ENCODE measurements around the gene MYO3B. TPM values are rescaled to one million over a fixed set of nuclear protein-coding genes. Genes with fewer than 3 reads are reported as not detected.
"Not testable (repeated sequence)": the region's sequence is repeated elsewhere in the genome, so short reads cannot be mapped to it uniquely, and the experiment has no call there.

MYO3B gene
- total RNA-seq, 1 donor from 2014 or later, result not detected

GRCh38 chr2:170670651-170671050, 492.7 kb downstream of the MYO3B start:
- no peaks in the 10 kb centered on the region for H3K9me3 Mint-ChIP-seq (ENCODE audit: low read depth)
- no peaks in the 10 kb centered on the region for H3K4me1 Mint-ChIP-seq (ENCODE audit: low read depth)
- TF ChIP-seq CTCF (IDR thresholded peaks at IDR 0.05), result no peak
- H3K27ac Mint-ChIP-seq (ENCODE audit: unreplicated experiment), result no peak overlapping the region
- H3K4me3 Mint-ChIP-seq (ENCODE audit: unreplicated experiment), result no peak overlapping the region
- H3K27me3 Mint-ChIP-seq (ENCODE audit: low read depth), result peaks cover 18% of the 10 kb centered on the region
- H3K36me3 Mint-ChIP-seq (ENCODE audit: low read depth), result no peaks in the 10 kb centered on the region
- DNase-seq (ENCODE audit: low spot score), result no peak

- Mint-ChIP-seq H3K36me3 (ENCODE audit: low read depth) (no peaks in the 10 kb centered on the region), H3K27ac (ENCODE audit: unreplicated experiment) (no peak overlapping the region), H3K9me3 (ENCODE audit: low read depth) (no peaks in the 10 kb centered on the region), H3K4me1 (ENCODE audit: low read depth) (no peaks in the 10 kb centered on the region), H3K4me3 (ENCODE audit: unreplicated experiment) (no peak overlapping the region), H3K27me3 (ENCODE audit: low read depth) (peaks cover 18% of the 10 kb centered on the region)
- TF ChIP-seq CTCF (IDR thresholded peaks at IDR 0.05), result no peak
- no peak for DNase-seq (ENCODE audit: low spot score)
Observed at GRCh38 chr2:170671079-170671478, 493.1 kb downstream of the MYO3B start.

GRCh38 chr2:170674282-170674681, 496.3 kb downstream of the MYO3B start:
- H3K9me3 Mint-ChIP-seq (ENCODE audit: low read depth); H3K4me1 Mint-ChIP-seq (ENCODE audit: low read depth); H3K36me3 Mint-ChIP-seq (ENCODE audit: low read depth); H3K27ac Mint-ChIP-seq (ENCODE audit: unreplicated experiment); H3K4me3 Mint-ChIP-seq (ENCODE audit: unreplicated experiment); DNase-seq (ENCODE audit: low spot score): not testable (repeated sequence)
- H3K27me3 Mint-ChIP-seq (ENCODE audit: low read depth), result peaks cover 13% of the 10 kb centered on the region

- no peaks in the 10 kb centered on the region for H3K36me3 Mint-ChIP-seq (ENCODE audit: low read depth)
- TF ChIP-seq CTCF (IDR thresholded peaks at IDR 0.05), result no peak
- DNase-seq (ENCODE audit: low spot score), result no peak
- no peak overlapping the region for H3K27ac Mint-ChIP-seq (ENCODE audit: unreplicated experiment)
- no peak overlapping the region for H3K4me3 Mint-ChIP-seq (ENCODE audit: unreplicated experiment)
- H3K4me1 Mint-ChIP-seq (ENCODE audit: low read depth), result no peaks in the 10 kb centered on the region
- peaks cover 19% of the 10 kb centered on the region for H3K27me3 Mint-ChIP-seq (ENCODE audit: low read depth)
- no peaks in the 10 kb centered on the region for H3K9me3 Mint-ChIP-seq (ENCODE audit: low read depth)
Observed at GRCh38 chr2:170675701-170676100, 497.8 kb downstream of the MYO3B start.

- H3K27ac Mint-ChIP-seq (ENCODE audit: unreplicated experiment), result no peak overlapping the region
- no peak overlapping the region for H3K4me3 Mint-ChIP-seq (ENCODE audit: unreplicated experiment)
- no peaks in the 10 kb centered on the region for H3K36me3 Mint-ChIP-seq (ENCODE audit: low read depth)
- no peaks in the 10 kb centered on the region for H3K4me1 Mint-ChIP-seq (ENCODE audit: low read depth)
- H3K27me3 Mint-ChIP-seq (ENCODE audit: low read depth), result peaks cover 19% of the 10 kb centered on the region
- no peak for DNase-seq (ENCODE audit: low spot score)
- no peak for TF ChIP-seq CTCF (IDR thresholded peaks at IDR 0.05)
- no peaks in the 10 kb centered on the region for H3K9me3 Mint-ChIP-seq (ENCODE audit: low read depth)
Observed at GRCh38 chr2:170679607-170680079, 501.7 kb downstream of the MYO3B start.

- H3K36me3 Mint-ChIP-seq (ENCODE audit: low read depth), result no peaks in the 10 kb centered on the region
- no peaks in the 10 kb centered on the region for H3K4me1 Mint-ChIP-seq (ENCODE audit: low read depth)
- H3K9me3 Mint-ChIP-seq (ENCODE audit: low read depth), result no peaks in the 10 kb centered on the region
- peaks cover 19% of the 10 kb centered on the region for H3K27me3 Mint-ChIP-seq (ENCODE audit: low read depth)
- H3K4me3 Mint-ChIP-seq (ENCODE audit: unreplicated experiment), result no peak overlapping the region
- no peak for DNase-seq (ENCODE audit: low spot score)
- no peak for TF ChIP-seq CTCF (IDR thresholded peaks at IDR 0.05)
- no peak overlapping the region for H3K27ac Mint-ChIP-seq (ENCODE audit: unreplicated experiment)
Observed at GRCh38 chr2:170680172-170680941, 502.4 kb downstream of the MYO3B start.

All from chondrocyte (in vitro differentiated cells).